Epithelial cell of prostate (primary cell): Measurements from ENCODE around the gene SHISAL2A.

Experiments used
- DNase-seq: peaks from one replicate; pipeline ENCODE4 v3.0.0-alpha.2; 2011; ENCODE audit warnings: low read depth, low spot score
- H3K27ac ChIP-seq: fragments of 450-650 bp; 2 replicates; pipeline ENCODE4 v1.5.1; 2017; ENCODE audit warnings: mild to moderate bottlenecking

The SHISAL2A gene

GRCh38 chr1:52657702-52658101, 24.7 kb downstream of the SHISAL2A start:
- no peak for DNase-seq
- no peak overlapping the region for H3K27ac ChIP-seq

- no peak for DNase-seq
- H3K27ac ChIP-seq = peak overlapping the region; percentile 29
These were observed 25.8 kb downstream of the SHISAL2A start for GRCh38 chr1:52658795-52659194.

GRCh38 chr1:52659356-52659755, 26.4 kb downstream of the SHISAL2A start:
- peak overlapping the region; percentile 29 for H3K27ac ChIP-seq
- no peak for DNase-seq

GRCh38 chr1:52659851-52660596, 27.1 kb downstream of the SHISAL2A start:
- DNase-seq = no peak
- peak overlapping the region; percentile 29 for H3K27ac ChIP-seq

GRCh38 chr1:52660807-52661206, 27.8 kb downstream of the SHISAL2A start:
- DNase-seq = no peak
- no peak overlapping the region for H3K27ac ChIP-seq

GRCh38 chr1:52662645-52663313, 29.8 kb downstream of the SHISAL2A start:
- H3K27ac ChIP-seq = peak overlapping the region; percentile 61
- DNase-seq = peak; percentile 69

- H3K27ac ChIP-seq = peak overlapping the region; percentile 61
- DNase-seq = no peak
These were observed 30.7 kb downstream of the SHISAL2A start for GRCh38 chr1:52663716-52664115.

- peak overlapping the region; percentile 67 for H3K27ac ChIP-seq
- DNase-seq = peak; percentile 64
These were observed 32.3 kb downstream of the SHISAL2A start for GRCh38 chr1:52665006-52665941.

GRCh38 chr1:52667290-52667689, 34.3 kb downstream of the SHISAL2A start:
- no peak overlapping the region for H3K27ac ChIP-seq
- DNase-seq = no peak

GRCh38 chr1:52667984-52668383, 35.0 kb downstream of the SHISAL2A start:
- no peak overlapping the region for H3K27ac ChIP-seq
- no peak for DNase-seq

GRCh38 chr1:52668711-52669110, 35.7 kb downstream of the SHISAL2A start:
- H3K27ac ChIP-seq = peak overlapping the region; percentile 24
- DNase-seq = no peak

- peak overlapping the region; percentile 24 for H3K27ac ChIP-seq
- no peak for DNase-seq
These were observed 36.7 kb downstream of the SHISAL2A start for GRCh38 chr1:52669696-52670095.

GRCh38 chr1:52670604-52671003, 37.6 kb downstream of the SHISAL2A start:
- no peak for DNase-seq
- H3K27ac ChIP-seq = no peak overlapping the region

- DNase-seq = no peak
- H3K27ac ChIP-seq = peak overlapping the region; percentile 51
These were observed 40.0 kb downstream of the SHISAL2A start for GRCh38 chr1:52672946-52673345.

- peak overlapping the region; percentile 51 for H3K27ac ChIP-seq
These were observed 40.5 kb downstream of the SHISAL2A start for GRCh38 chr1:52673513-52673912.

GRCh38 chr1:52674497-52675384, 41.8 kb downstream of the SHISAL2A start:
- DNase-seq = no peak
- peak overlapping the region; percentile 30 for H3K27ac ChIP-seq

More at GRCh38 chr1:52673513-52673912, 40.5 kb downstream of the SHISAL2A start:
- no peak for DNase-seq

GRCh38 chr1:52676249-52676903, 43.4 kb downstream of the SHISAL2A start:
- H3K27ac ChIP-seq = no peak overlapping the region
- no peak for DNase-seq

GRCh38 chr1:52677076-52677806, 44.3 kb downstream of the SHISAL2A start:
- DNase-seq = no peak
- no peak overlapping the region for H3K27ac ChIP-seq
